ENCODE measurements around the gene CLCA2. TPM values are rescaled to one million over a fixed set of nuclear protein-coding genes. Genes with fewer than 3 reads are reported as not detected.

The CLCA2 gene
- total RNA-seq, 1 experiment from 2014 or later = not detected

DNA sequence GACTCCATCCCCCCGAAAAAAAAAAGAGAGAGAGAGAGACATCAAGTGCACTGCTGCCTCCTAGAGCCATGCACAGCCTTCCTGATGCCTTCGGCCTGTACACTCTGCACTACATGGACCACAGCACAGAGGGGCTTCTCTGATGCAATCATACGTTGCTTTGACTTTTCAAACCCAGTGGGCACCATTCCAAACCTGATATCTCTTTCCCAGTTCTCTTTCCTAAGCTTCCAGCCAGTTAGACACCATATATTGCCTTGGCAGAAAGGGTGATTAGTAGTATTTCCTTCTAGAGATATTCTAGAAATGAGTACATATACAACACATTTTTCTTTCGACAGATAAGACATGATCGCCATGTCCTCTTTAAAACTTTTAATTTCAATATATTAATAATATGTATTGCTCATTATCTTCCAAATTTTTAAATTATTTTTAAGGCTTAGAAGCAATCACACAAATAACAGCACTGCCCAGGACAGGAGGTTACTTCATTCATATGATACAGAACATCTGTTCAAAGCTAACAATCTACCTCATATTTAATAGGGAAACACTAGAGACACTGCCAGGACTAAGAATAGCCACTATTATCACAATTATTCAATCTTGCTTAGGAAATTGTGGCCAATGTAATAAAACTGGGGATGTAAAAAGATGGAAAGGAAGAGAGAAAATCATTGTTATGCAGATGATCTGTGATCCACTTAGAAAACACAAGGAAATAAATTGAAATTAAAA is 54.6 kb downstream of the CLCA2 start:
- Histone ChIP-seq H3K9me3 (ENCODE audit: control insufficient read depth, low read depth, low read length) (no peaks in the 10 kb centered on the region), H4K8ac (replicated peaks; ENCODE audit: insufficient read length, low read depth, low read length) (no peak overlapping the region)
- no peak overlapping the region for H3K4me3 Mint-ChIP-seq

More for the DNA sequence above, 54.6 kb downstream of the CLCA2 start:
- Histone ChIP-seq H3K18ac (ENCODE audit: insufficient read length, low read depth, low read length) (no peak overlapping the region), H3K23me2 (ENCODE audit: insufficient read length, low read depth, low read length, poor library complexity, severe bottlenecking) (no peaks in the 10 kb centered on the region), H2AK5ac (ENCODE audit: insufficient read length, low read length) (no peak overlapping the region), H2BK120ac (ENCODE audit: low read depth, low read length, poor library complexity, severe bottlenecking) (no peak overlapping the region), H4K20me1 (ENCODE audit: control insufficient read depth, insufficient read depth, insufficient read length) (no peaks in the 10 kb centered on the region), H2AFZ (ENCODE audit: low read length) (no peak overlapping the region), H3K14ac (ENCODE audit: insufficient read depth, low read length) (no peak overlapping the region), H2BK15ac (ENCODE audit: low read depth, low read length) (no peak overlapping the region), H3K4me2 (ENCODE audit: insufficient read depth, insufficient read length, low read length) (no peak overlapping the region), H4K5ac (ENCODE audit: insufficient read length, low read depth, low read length) (no peak overlapping the region), H3K79me2 (ENCODE audit: insufficient read depth, low read length) (no peaks in the 10 kb centered on the region), H3K27ac (ENCODE audit: insufficient read length, low read depth, low read length) (no peak overlapping the region), H2BK20ac (ENCODE audit: low read depth, low read length, poor library complexity, severe bottlenecking) (no peak overlapping the region), H3K56ac (ENCODE audit: insufficient read length, low read depth, low read length) (no peak overlapping the region), H3K79me1 (ENCODE audit: insufficient read depth, low read depth, low read length, poor library complexity, severe bottlenecking) (no peaks in the 10 kb centered on the region), H4K91ac (ENCODE audit: insufficient read length, low read depth, low read length) (no peak overlapping the region), H3K4me1 (ENCODE audit: insufficient read depth, low read length) (no peaks in the 10 kb centered on the region), H3T11ph (ENCODE audit: low read length) (no peak overlapping the region), H3K4ac (ENCODE audit: low read depth, low read length) (no peak overlapping the region), H3K27me3 (ENCODE audit: insufficient read depth, low read length) (no peaks in the 10 kb centered on the region), H3K23ac (ENCODE audit: insufficient read length, low read depth, low read length) (no peak overlapping the region), H2BK5ac (ENCODE audit: insufficient read length, low read length) (no peak overlapping the region), H3K9ac (ENCODE audit: extremely low read depth, insufficient read length, low read length) (no peak overlapping the region), H2BK12ac (ENCODE audit: insufficient read length, low read depth, low read length) (no peak overlapping the region)
- H3K27ac Mint-ChIP-seq = no peak overlapping the region
- H3K9me3 Mint-ChIP-seq = no peaks in the 10 kb centered on the region
- DNase-seq = no peak
- WGBS (ENCODE audit: extremely low coverage, insufficient read length, low lambda C conversion rate) = no CpG with 5 or more reads among the region's 5 CpGs
- no peaks in the 10 kb centered on the region for H3K36me3 Mint-ChIP-seq (ENCODE audit: insufficient read depth in 1 of 3, low read depth in 3 of 3)
- H3K27me3 Mint-ChIP-seq (ENCODE audit: low read depth) = no peaks in the 10 kb centered on the region
- TF ChIP-seq, protein P1, sequence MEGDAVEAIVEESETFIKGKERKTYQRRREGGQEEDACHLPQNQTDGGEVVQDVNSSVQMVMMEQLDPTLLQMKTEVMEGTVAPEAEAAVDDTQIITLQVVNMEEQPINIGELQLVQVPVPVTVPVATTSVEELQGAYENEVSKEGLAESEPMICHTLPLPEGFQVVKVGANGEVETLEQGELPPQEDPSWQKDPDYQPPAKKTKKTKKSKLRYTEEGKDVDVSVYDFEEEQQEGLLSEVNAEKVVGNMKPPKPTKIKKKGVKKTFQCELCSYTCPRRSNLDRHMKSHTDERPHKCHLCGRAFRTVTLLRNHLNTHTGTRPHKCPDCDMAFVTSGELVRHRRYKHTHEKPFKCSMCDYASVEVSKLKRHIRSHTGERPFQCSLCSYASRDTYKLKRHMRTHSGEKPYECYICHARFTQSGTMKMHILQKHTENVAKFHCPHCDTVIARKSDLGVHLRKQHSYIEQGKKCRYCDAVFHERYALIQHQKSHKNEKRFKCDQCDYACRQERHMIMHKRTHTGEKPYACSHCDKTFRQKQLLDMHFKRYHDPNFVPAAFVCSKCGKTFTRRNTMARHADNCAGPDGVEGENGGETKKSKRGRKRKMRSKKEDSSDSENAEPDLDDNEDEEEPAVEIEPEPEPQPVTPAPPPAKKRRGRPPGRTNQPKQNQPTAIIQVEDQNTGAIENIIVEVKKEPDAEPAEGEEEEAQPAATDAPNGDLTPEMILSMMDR (conservative IDR thresholded peaks at IDR 0.05) = no peak
- H3K4me1 Mint-ChIP-seq = peaks cover 13 to 16% of the 10 kb centered on the region in 2 experiments

Data from H9 (cell line).